Measurements from ENCODE around the gene LYPD6.
A peak's percentile ranks its signal among the peaks of the same experiment; 100 is the strongest.
"Not testable (repeated sequence)": the region's sequence is repeated elsewhere in the genome, so short reads cannot be mapped to it uniquely, and the experiment has no call there.

The LYPD6 gene

GRCh38 chr2:149451417-149452165, 121.2 kb downstream of the LYPD6 start:
- DNase-seq (ENCODE audit: low spot score) = peak; percentile 75

GRCh38 chr2:149456285-149456684, 125.9 kb downstream of the LYPD6 start:
- no peak for DNase-seq (ENCODE audit: low spot score)

- no peak for DNase-seq (ENCODE audit: low spot score)
Measured at GRCh38 chr2:149458502-149458901, 128.1 kb downstream of the LYPD6 start.

- DNase-seq (ENCODE audit: low spot score) = no peak
Measured at GRCh38 chr2:149463328-149464002, 133.1 kb downstream of the LYPD6 start.

- peak; percentile 65 for DNase-seq (ENCODE audit: low spot score)
Measured at GRCh38 chr2:149464396-149464795, 134.0 kb downstream of the LYPD6 start.

- DNase-seq (ENCODE audit: low spot score) = peak; percentile 15
Measured at GRCh38 chr2:149465873-149466272, 135.5 kb downstream of the LYPD6 start.

GRCh38 chr2:149466635-149467034, 136.2 kb downstream of the LYPD6 start:
- DNase-seq (ENCODE audit: low spot score) = peak; percentile 65

- DNase-seq (ENCODE audit: low spot score) = no peak
Measured at GRCh38 chr2:149467436-149467835, 137.0 kb downstream of the LYPD6 start.

- DNase-seq (ENCODE audit: low spot score) = no peak
Measured at GRCh38 chr2:149468636-149469035, 138.2 kb downstream of the LYPD6 start.

GRCh38 chr2:149470046-149470445, 139.7 kb downstream of the LYPD6 start:
- no peak for DNase-seq (ENCODE audit: low spot score)

- DNase-seq (ENCODE audit: low spot score) = peak; percentile 32
Measured at GRCh38 chr2:149472413-149472812, 142.0 kb downstream of the LYPD6 start.

GRCh38 chr2:149473068-149473467, 142.7 kb downstream of the LYPD6 start:
- DNase-seq (ENCODE audit: low spot score) = no peak

GRCh38 chr2:149473521-149473920, 143.1 kb downstream of the LYPD6 start:
- no peak for DNase-seq (ENCODE audit: low spot score)

- no peak for DNase-seq (ENCODE audit: low spot score)
Measured at GRCh38 chr2:149483004-149483605, 152.7 kb downstream of the LYPD6 start.

- DNase-seq (ENCODE audit: low spot score) = no peak
Measured at GRCh38 chr2:149486664-149487063, 156.3 kb downstream of the LYPD6 start.

- no peak for DNase-seq (ENCODE audit: low spot score)
Measured at GRCh38 chr2:149487189-149487588, 156.8 kb downstream of the LYPD6 start.

- DNase-seq (ENCODE audit: low spot score) = no peak
Measured at GRCh38 chr2:149488706-149489440, 158.5 kb downstream of the LYPD6 start.

GRCh38 chr2:149489452-149489851, 159.1 kb downstream of the LYPD6 start:
- no peak for DNase-seq (ENCODE audit: low spot score)

- DNase-seq (ENCODE audit: low spot score) = no peak
Measured at GRCh38 chr2:149490296-149490695, 159.9 kb downstream of the LYPD6 start.

- no peak for DNase-seq (ENCODE audit: low spot score)
Measured at GRCh38 chr2:149492923-149493322, 162.5 kb downstream of the LYPD6 start.

- DNase-seq (ENCODE audit: low spot score) = not testable (repeated sequence)
Measured at GRCh38 chr2:149499204-149499603, 168.8 kb downstream of the LYPD6 start.

- DNase-seq (ENCODE audit: low spot score) = not testable (repeated sequence)
Measured at GRCh38 chr2:149506808-149507207, 176.4 kb downstream of the LYPD6 start.
